ENCODE measurements around the gene ERP44.

DNA sequence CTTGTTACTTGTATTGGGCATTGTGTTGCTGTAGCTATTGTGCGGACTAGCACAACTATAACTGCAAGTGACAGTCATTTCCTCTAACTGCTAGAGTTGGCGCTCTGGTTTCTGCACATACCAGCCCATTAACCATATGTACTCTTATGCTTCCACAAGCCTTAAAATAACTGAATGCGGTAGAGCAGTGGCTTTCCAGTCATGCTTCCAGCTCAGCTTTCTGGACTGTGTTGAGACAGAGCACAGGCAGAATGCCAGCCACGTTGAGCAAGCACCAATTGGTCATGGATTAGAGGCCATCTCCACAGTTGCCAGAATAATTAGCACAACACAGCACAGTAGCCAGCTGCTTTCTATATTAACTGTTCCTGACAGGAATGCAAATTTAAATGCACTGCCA lies 12.4 kb upstream of the ERP44 start:
- TF ChIP-seq, protein P1, sequence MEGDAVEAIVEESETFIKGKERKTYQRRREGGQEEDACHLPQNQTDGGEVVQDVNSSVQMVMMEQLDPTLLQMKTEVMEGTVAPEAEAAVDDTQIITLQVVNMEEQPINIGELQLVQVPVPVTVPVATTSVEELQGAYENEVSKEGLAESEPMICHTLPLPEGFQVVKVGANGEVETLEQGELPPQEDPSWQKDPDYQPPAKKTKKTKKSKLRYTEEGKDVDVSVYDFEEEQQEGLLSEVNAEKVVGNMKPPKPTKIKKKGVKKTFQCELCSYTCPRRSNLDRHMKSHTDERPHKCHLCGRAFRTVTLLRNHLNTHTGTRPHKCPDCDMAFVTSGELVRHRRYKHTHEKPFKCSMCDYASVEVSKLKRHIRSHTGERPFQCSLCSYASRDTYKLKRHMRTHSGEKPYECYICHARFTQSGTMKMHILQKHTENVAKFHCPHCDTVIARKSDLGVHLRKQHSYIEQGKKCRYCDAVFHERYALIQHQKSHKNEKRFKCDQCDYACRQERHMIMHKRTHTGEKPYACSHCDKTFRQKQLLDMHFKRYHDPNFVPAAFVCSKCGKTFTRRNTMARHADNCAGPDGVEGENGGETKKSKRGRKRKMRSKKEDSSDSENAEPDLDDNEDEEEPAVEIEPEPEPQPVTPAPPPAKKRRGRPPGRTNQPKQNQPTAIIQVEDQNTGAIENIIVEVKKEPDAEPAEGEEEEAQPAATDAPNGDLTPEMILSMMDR (conservative IDR thresholded peaks at IDR 0.05): no peak
- TF ChIP-seq EZH2 (IDR thresholded peaks at IDR 0.05; ENCODE audit: low read depth): no peak

All from PC-9 (cell line).